ENCODE measurements around the gene VRK3.

VRK3 gene

GRCh38 chr19:49926515-49926914 is 98.7 kb downstream of the VRK3 start:
- H3K4me3 ChIP-seq (ENCODE audit: low read depth, low read length), result peak overlapping the region; percentile 82; the same call in 1 of the 2 replicates
- DNase-seq (ENCODE audit: low read depth), result no peak
- TF ChIP-seq, protein P1, sequence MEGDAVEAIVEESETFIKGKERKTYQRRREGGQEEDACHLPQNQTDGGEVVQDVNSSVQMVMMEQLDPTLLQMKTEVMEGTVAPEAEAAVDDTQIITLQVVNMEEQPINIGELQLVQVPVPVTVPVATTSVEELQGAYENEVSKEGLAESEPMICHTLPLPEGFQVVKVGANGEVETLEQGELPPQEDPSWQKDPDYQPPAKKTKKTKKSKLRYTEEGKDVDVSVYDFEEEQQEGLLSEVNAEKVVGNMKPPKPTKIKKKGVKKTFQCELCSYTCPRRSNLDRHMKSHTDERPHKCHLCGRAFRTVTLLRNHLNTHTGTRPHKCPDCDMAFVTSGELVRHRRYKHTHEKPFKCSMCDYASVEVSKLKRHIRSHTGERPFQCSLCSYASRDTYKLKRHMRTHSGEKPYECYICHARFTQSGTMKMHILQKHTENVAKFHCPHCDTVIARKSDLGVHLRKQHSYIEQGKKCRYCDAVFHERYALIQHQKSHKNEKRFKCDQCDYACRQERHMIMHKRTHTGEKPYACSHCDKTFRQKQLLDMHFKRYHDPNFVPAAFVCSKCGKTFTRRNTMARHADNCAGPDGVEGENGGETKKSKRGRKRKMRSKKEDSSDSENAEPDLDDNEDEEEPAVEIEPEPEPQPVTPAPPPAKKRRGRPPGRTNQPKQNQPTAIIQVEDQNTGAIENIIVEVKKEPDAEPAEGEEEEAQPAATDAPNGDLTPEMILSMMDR (IDR thresholded peaks at IDR 0.05; ENCODE audit: insufficient read depth, low read depth, low read length, missing control alignments), result no peak
